ENCODE data around the gene ANKH.

Gene ANKH

GRCh38 chr5:14674983-14675854, 196.4 kb downstream of the ANKH start:
- ATAC-seq (ENCODE audit: low read depth) (no peak), DNase-seq (ENCODE audit: low spot score) (no peak)
- Histone ChIP-seq H3K9me3 (ENCODE audit: severe bottlenecking) (no peaks in the 10 kb centered on the region), H3K27me3 (ENCODE audit: insufficient read depth, poor library complexity, severe bottlenecking) (no peaks in the 10 kb centered on the region), H3K27ac (ENCODE audit: poor library complexity, severe bottlenecking) (peak overlapping the region; percentile 47), H3K4me1 (ENCODE audit: insufficient read depth, poor library complexity, severe bottlenecking) (peaks cover 42% of the 10 kb centered on the region), H3K36me3 (ENCODE audit: low read depth) (peaks cover 42% of the 10 kb centered on the region), H3K4me3 (ENCODE audit: severe bottlenecking) (no peak overlapping the region)
- no peak for TF ChIP-seq CTCF (IDR thresholded peaks at IDR 0.05; ENCODE audit: poor library complexity, severe bottlenecking)

GRCh38 chr5:14673443-14673842, 198.1 kb downstream of the ANKH start:
- TF ChIP-seq CTCF (IDR thresholded peaks at IDR 0.05; ENCODE audit: poor library complexity, severe bottlenecking): no peak
- ATAC-seq (ENCODE audit: low read depth) (no peak), DNase-seq (ENCODE audit: low spot score) (no peak)
- Histone ChIP-seq H3K9me3 (ENCODE audit: severe bottlenecking) (no peaks in the 10 kb centered on the region), H3K36me3 (ENCODE audit: low read depth) (peaks cover 32% of the 10 kb centered on the region), H3K4me1 (ENCODE audit: insufficient read depth, poor library complexity, severe bottlenecking) (peaks cover 52% of the 10 kb centered on the region), H3K4me3 (ENCODE audit: severe bottlenecking) (no peak overlapping the region), H3K27me3 (ENCODE audit: insufficient read depth, poor library complexity, severe bottlenecking) (no peaks in the 10 kb centered on the region), H3K27ac (ENCODE audit: poor library complexity, severe bottlenecking) (no peak overlapping the region)

- no peak for TF ChIP-seq CTCF (IDR thresholded peaks at IDR 0.05; ENCODE audit: poor library complexity, severe bottlenecking)
- Histone ChIP-seq H3K4me3 (ENCODE audit: severe bottlenecking) (no peak overlapping the region), H3K36me3 (ENCODE audit: low read depth) (peaks cover 32% of the 10 kb centered on the region), H3K27ac (ENCODE audit: poor library complexity, severe bottlenecking) (no peak overlapping the region), H3K9me3 (ENCODE audit: severe bottlenecking) (no peaks in the 10 kb centered on the region), H3K27me3 (ENCODE audit: insufficient read depth, poor library complexity, severe bottlenecking) (no peaks in the 10 kb centered on the region), H3K4me1 (ENCODE audit: insufficient read depth, poor library complexity, severe bottlenecking) (peaks cover 52% of the 10 kb centered on the region)
- ATAC-seq (ENCODE audit: low read depth) (no peak), DNase-seq (ENCODE audit: low spot score) (no peak)
Observed at GRCh38 chr5:14672484-14673394, 198.8 kb downstream of the ANKH start.

- H3K27ac ChIP-seq (ENCODE audit: poor library complexity, severe bottlenecking): no peak overlapping the region
- no peak for TF ChIP-seq CTCF (IDR thresholded peaks at IDR 0.05; ENCODE audit: poor library complexity, severe bottlenecking)
- no peak for DNase-seq (ENCODE audit: low spot score)
- no peak for ATAC-seq (ENCODE audit: low read depth)
- peaks cover 52% of the 10 kb centered on the region for H3K4me1 ChIP-seq (ENCODE audit: insufficient read depth, poor library complexity, severe bottlenecking)
- H3K9me3 ChIP-seq (ENCODE audit: severe bottlenecking): no peaks in the 10 kb centered on the region
- H3K4me3 ChIP-seq (ENCODE audit: severe bottlenecking): no peak overlapping the region
- no peaks in the 10 kb centered on the region for H3K27me3 ChIP-seq (ENCODE audit: insufficient read depth, poor library complexity, severe bottlenecking)
- peaks cover 27% of the 10 kb centered on the region for H3K36me3 ChIP-seq (ENCODE audit: low read depth)
Observed at GRCh38 chr5:14672082-14672481, 199.5 kb downstream of the ANKH start.

Measured in RWPE2 (cell line).